AG04450 (cell line): ENCODE data around the gene ZNF678. TPM values are rescaled to one million over a fixed set of nuclear protein-coding genes. Genes with fewer than 3 reads are reported as not detected.

ENCODE experiments used
- CTCF ChIA-PET: fragments of 300-600, 350-600 bp; formaldehyde crosslinking; extraction: SDS; loops from one replicate; lab custom pipeline; 2022; ENCODE audit warnings: antibody characterized with exemption, inconsistent platforms; lab: Charles Lee
- POLR2A ChIA-PET: fragments of 350-600 bp; formaldehyde crosslinking; extraction: SDS; loops from one replicate; lab custom pipeline; 2021; ENCODE audit warnings: antibody characterized with exemption, inconsistent platforms; lab: Yijun Ruan, JAX
- DNase-seq: peaks from one replicate; pipeline ENCODE4 v3.0.0-alpha.2; 2011; ENCODE audit warnings: low read depth, low spot score
- H3K27ac ChIP-seq: one replicate; pipeline ENCODE4 v1.5.1; 2012; ENCODE audit warnings: low read depth, low read length, control low read depth
- H3K27me3 ChIP-seq: one replicate; pipeline ENCODE4 v1.6.0; 2012; ENCODE audit warnings: low read length; ENCODE audit not compliant: control insufficient read depth, insufficient read depth
- H3K4me3 ChIP-seq: 2 replicates; pipeline ENCODE4 v1.5.1; 2011; ENCODE audit warnings: mild to moderate bottlenecking, low read depth, low read length, control low read depth
- H3K9me3 ChIP-seq: 2 replicates; pipeline ENCODE4 v1.5.1; 2012; ENCODE audit warnings: low read length; ENCODE audit not compliant: control insufficient read depth, insufficient read depth
- CTCF ChIP-seq: IDR thresholded peaks from 2 replicates; pipeline ENCODE4 v1.5.1; 2011; ENCODE audit warnings: low read depth, low read length, control low read depth, inconsistent platforms
- polyA plus RNA-seq: library from polyadenylated mRNA; depleted of rRNA; stranded (reverse); fragments of >200 nt; gene quantifications from 2 replicates; pipeline ENCODE4 v1.2.3, GENCODE V29; 2011

The ZNF678 gene
- polyA plus RNA-seq, 1 experiment: 3.7 TPM

GRCh38 chr1:227613526-227613925 lies 50.2 kb downstream of the ZNF678 start:
- POLR2A ChIA-PET: no interaction called here
- peaks cover 17% of the 10 kb centered on the region; the same call in 1 of the 2 replicates for H3K9me3 ChIP-seq
- H3K27me3 ChIP-seq: no peaks in the 10 kb centered on the region
- no peak for TF ChIP-seq CTCF
- H3K4me3 ChIP-seq: no peak overlapping the region
- CTCF ChIA-PET: no interaction called here
- no peak overlapping the region for H3K27ac ChIP-seq
- no peak for DNase-seq

- DNase-seq: no peak
- no peak overlapping the region for H3K4me3 ChIP-seq
- H3K27ac ChIP-seq: no peak overlapping the region
- ChIA-PET CTCF (no interaction called here), POLR2A (no interaction called here)
- no peaks in the 10 kb centered on the region for H3K27me3 ChIP-seq
- peaks cover 30% of the 10 kb centered on the region for H3K9me3 ChIP-seq
- no peak for TF ChIP-seq CTCF
These were observed 57.9 kb downstream of the ZNF678 start for GRCh38 chr1:227621211-227621610.

GRCh38 chr1:227622739-227623475 lies 59.6 kb downstream of the ZNF678 start:
- no peak overlapping the region for H3K27ac ChIP-seq
- peaks cover 23% of the 10 kb centered on the region for H3K9me3 ChIP-seq
- no peak overlapping the region for H3K4me3 ChIP-seq
- no peak for DNase-seq
- no peaks in the 10 kb centered on the region for H3K27me3 ChIP-seq
- ChIA-PET CTCF (no interaction called here), POLR2A (no interaction called here)
- no peak for TF ChIP-seq CTCF

GRCh38 chr1:227632325-227632724 lies 69.0 kb downstream of the ZNF678 start:
- TF ChIP-seq CTCF: no peak
- CTCF ChIA-PET: no interaction called here
- DNase-seq: no peak
- H3K27me3 ChIP-seq: no peaks in the 10 kb centered on the region
- no peak overlapping the region for H3K27ac ChIP-seq
- POLR2A ChIA-PET: no interaction called here
- H3K9me3 ChIP-seq: peaks cover 43% of the 10 kb centered on the region
- no peak overlapping the region for H3K4me3 ChIP-seq

- DNase-seq: no peak
- ChIA-PET CTCF (interaction anchor here (0.7 kb wide), 1 partner anchor 93 kb away, joined by 4 read pairs; no protein-coding TSS in a partner anchor), POLR2A (no interaction called here)
- H3K27me3 ChIP-seq: no peaks in the 10 kb centered on the region
- H3K4me3 ChIP-seq: no peak overlapping the region
- TF ChIP-seq CTCF: no peak
- H3K27ac ChIP-seq: no peak overlapping the region
- H3K9me3 ChIP-seq: peaks cover 70% of the 10 kb centered on the region
These were observed 72.2 kb downstream of the ZNF678 start for GRCh38 chr1:227635596-227635995.
